AG04450 (cell line): Measurements from ENCODE around the gene SYCP2L. TPM values are rescaled to one million over a fixed set of nuclear protein-coding genes. Genes with fewer than 3 reads are reported as not detected.
A peak's percentile ranks its signal among the peaks of the same experiment; 100 is the strongest.

Source experiments
- CTCF ChIA-PET: fragments of 300-600, 350-600 bp; formaldehyde crosslinking; extraction: SDS; loops from one replicate; lab custom pipeline; 2022; ENCODE audit warnings: antibody characterized with exemption, inconsistent platforms; lab: Charles Lee
- POLR2A ChIA-PET: fragments of 350-600 bp; formaldehyde crosslinking; extraction: SDS; loops from one replicate; lab custom pipeline; 2021; ENCODE audit warnings: antibody characterized with exemption, inconsistent platforms; lab: Yijun Ruan, JAX
- DNase-seq: peaks from one replicate; pipeline ENCODE4 v3.0.0-alpha.2; 2011; ENCODE audit warnings: low read depth, low spot score
- H3K27ac ChIP-seq: one replicate; pipeline ENCODE4 v1.5.1; 2012; ENCODE audit warnings: low read depth, low read length, control low read depth
- H3K27me3 ChIP-seq: one replicate; pipeline ENCODE4 v1.6.0; 2012; ENCODE audit warnings: low read length; ENCODE audit not compliant: control insufficient read depth, insufficient read depth
- H3K4me3 ChIP-seq: 2 replicates; pipeline ENCODE4 v1.5.1; 2011; ENCODE audit warnings: mild to moderate bottlenecking, low read depth, low read length, control low read depth
- H3K9me3 ChIP-seq: 2 replicates; pipeline ENCODE4 v1.5.1; 2012; ENCODE audit warnings: low read length; ENCODE audit not compliant: control insufficient read depth, insufficient read depth
- polyA plus RNA-seq: library from polyadenylated mRNA; depleted of rRNA; stranded (reverse); fragments of >200 nt; gene quantifications from 2 replicates; pipeline ENCODE4 v1.2.3, GENCODE V29; 2011
- TF ChIP-seq, protein P1 (sequence below): IDR thresholded peaks from 2 replicates; pipeline ENCODE4 v1.5.1; 2011; ENCODE audit warnings: low read depth, low read length, control low read depth, inconsistent platforms

The SYCP2L gene
- polyA plus RNA-seq, 1 experiment: 0.22 TPM

DNA sequence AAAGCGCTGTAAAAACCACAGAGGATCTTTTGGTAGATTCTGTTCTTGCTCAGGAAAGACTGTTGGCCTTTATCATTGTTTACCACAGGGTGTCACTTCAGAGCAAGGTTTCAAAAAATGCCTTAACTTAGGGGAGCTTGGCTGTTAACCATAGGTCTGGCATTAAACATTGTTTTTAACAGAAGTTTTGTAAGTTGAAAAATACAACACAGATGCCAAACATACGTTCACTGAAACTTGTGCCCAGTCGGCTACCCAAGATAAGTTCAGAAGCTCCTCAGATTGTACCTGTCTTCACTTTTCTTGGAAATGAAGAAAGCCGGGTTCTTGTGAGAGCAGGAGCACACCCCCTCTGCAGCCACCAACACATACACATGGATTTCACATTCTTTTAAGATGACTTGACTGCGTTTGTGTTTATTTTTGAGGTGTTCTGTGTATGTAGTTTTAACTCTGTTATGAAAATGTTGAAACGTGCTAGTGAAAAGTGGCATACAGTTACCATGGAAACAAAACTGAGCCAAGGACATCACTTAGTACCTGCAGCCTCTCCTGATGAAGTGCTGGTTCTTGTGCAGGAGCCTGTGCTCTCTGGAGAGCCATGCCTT lies 64.9 kb downstream of the SYCP2L start:
- Histone ChIP-seq H3K27ac (no peak overlapping the region), H3K27me3 (peaks cover 4% of the 10 kb centered on the region), H3K4me3 (no peak overlapping the region), H3K9me3 (no peaks in the 10 kb centered on the region)
- ChIA-PET POLR2A (no interaction called here), CTCF (interaction anchor here (0.7 to 5.6 kb wide), 17 partner anchors 9 to 624 kb away, joined by 3 to 80 read pairs (median 4); no protein-coding TSS in a partner anchor)
- TF ChIP-seq, protein P1, sequence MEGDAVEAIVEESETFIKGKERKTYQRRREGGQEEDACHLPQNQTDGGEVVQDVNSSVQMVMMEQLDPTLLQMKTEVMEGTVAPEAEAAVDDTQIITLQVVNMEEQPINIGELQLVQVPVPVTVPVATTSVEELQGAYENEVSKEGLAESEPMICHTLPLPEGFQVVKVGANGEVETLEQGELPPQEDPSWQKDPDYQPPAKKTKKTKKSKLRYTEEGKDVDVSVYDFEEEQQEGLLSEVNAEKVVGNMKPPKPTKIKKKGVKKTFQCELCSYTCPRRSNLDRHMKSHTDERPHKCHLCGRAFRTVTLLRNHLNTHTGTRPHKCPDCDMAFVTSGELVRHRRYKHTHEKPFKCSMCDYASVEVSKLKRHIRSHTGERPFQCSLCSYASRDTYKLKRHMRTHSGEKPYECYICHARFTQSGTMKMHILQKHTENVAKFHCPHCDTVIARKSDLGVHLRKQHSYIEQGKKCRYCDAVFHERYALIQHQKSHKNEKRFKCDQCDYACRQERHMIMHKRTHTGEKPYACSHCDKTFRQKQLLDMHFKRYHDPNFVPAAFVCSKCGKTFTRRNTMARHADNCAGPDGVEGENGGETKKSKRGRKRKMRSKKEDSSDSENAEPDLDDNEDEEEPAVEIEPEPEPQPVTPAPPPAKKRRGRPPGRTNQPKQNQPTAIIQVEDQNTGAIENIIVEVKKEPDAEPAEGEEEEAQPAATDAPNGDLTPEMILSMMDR: peak; percentile 71
- DNase-seq: peak; percentile 77

DNA sequence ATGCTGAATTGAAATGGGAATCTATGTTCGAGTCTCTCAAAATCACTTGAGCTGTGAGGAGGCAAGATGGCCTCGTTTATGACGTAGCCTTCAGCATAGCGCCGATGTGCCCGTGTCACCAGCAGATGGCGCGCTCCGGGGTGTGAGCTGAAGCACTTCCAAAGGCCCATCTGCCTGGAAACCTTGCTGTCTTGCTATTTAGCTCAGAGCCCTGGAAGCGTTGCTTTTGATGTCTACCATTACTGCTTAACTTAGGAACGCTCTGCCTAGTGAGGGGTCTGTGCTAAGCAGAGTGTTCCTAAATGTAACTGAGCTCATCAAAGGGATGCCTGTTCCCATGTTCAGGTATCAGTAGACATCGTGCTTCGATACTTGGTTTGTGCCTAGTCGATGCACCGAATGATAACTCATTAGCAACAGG lies 67.7 kb downstream of the SYCP2L start:
- peak; percentile 58 for DNase-seq
- Histone ChIP-seq H3K27me3 (no peaks in the 10 kb centered on the region), H3K4me3 (no peak overlapping the region), H3K27ac (no peak overlapping the region), H3K9me3 (no peaks in the 10 kb centered on the region)
- ChIA-PET POLR2A (interaction anchor here (0.6 to 0.7 kb wide), 2 partner anchors 114 to 1337 kb away, joined by 4 to 6 read pairs; no protein-coding TSS in a partner anchor), CTCF (interaction anchor here (0.6 to 5.6 kb wide), 42 partner anchors 9 to 627 kb away, joined by 3 to 92 read pairs (median 4); no protein-coding TSS in a partner anchor)
- TF ChIP-seq, protein P1: peak; percentile 86

DNA sequence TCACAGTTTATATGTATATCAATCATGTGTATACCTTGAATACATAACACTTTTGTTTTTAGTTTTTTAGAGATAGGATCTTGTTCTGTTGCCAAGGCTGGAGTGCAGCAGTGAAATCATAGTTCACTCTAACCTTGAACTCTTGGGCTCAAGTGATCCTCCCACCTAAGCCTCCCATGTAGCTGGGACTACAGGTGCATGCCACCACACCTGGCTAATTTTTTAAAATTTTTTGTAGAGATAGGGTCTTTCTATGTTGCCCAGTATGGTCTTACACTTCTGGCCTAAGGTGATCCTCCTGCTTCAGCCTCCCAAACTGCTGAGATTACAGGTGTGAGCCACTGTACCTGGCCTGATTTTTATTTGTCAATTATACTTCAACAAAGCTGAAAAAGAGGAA lies 69.9 kb downstream of the SYCP2L start:
- CTCF ChIA-PET: interaction anchor here (0.9 to 1.6 kb wide), 3 partner anchors 112 to 619 kb away, joined by 3 to 7 read pairs (median 3); no protein-coding TSS in a partner anchor
- TF ChIP-seq, protein P1: no peak
- DNase-seq: no peak
- POLR2A ChIA-PET: no interaction called here
- no peaks in the 10 kb centered on the region for H3K9me3 ChIP-seq
- no peak overlapping the region for H3K27ac ChIP-seq
- H3K27me3 ChIP-seq: no peaks in the 10 kb centered on the region
- no peak overlapping the region for H3K4me3 ChIP-seq

GRCh38 chr6:10957414-10957886 lies 70.6 kb downstream of the SYCP2L start:
- no peaks in the 10 kb centered on the region for H3K27me3 ChIP-seq
- TF ChIP-seq, protein P1: no peak
- no peak for DNase-seq
- no peak overlapping the region for H3K27ac ChIP-seq
- ChIA-PET CTCF (interaction anchor here (0.9 to 1.6 kb wide), 4 partner anchors 112 to 619 kb away, joined by 3 to 7 read pairs (median 3); no protein-coding TSS in a partner anchor), POLR2A (no interaction called here)
- no peaks in the 10 kb centered on the region for H3K9me3 ChIP-seq
- H3K4me3 ChIP-seq: no peak overlapping the region

DNA sequence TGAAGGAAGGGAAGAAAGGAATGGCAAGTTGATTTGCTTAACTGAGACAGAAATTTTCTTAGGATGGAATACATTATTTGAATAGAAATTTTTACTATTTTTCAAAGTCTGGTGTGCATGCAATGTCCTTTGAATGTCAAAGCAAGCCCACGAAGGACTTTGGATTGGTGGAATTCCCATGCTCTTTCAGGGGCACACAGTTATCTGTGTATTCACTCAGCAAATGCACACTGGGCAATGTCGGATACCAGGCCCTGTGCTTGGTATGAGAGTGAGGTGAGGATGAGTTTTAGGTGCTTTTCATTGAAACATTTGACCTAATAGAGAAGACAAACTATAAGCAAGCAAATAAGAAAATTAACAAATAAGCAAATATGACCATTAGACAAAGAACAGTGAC lies 73.3 kb downstream of the SYCP2L start:
- no peak overlapping the region for H3K4me3 ChIP-seq
- TF ChIP-seq, protein P1: no peak
- DNase-seq: no peak
- H3K9me3 ChIP-seq: no peaks in the 10 kb centered on the region
- ChIA-PET POLR2A (no interaction called here), CTCF (interaction anchor here (0.7 to 2.5 kb wide), 2 partner anchors 9 to 28 kb away, joined by 4 to 13 read pairs; no protein-coding TSS in a partner anchor)
- H3K27me3 ChIP-seq: no peaks in the 10 kb centered on the region
- no peak overlapping the region for H3K27ac ChIP-seq
